HCT116 (cell line): Measurements from ENCODE around the gene RNF34.

Experiments
- CTCF ChIP-seq, 3 experiments: fragments of 200-600 bp in 1 of 3; sonication (generic) in 1 of 3; IDR thresholded peaks in 2 of 3; conservative IDR thresholded peaks in 1 of 3; 2 replicates each; pipeline ENCODE4 v1.5.1; 2012 to 2017; ENCODE audit warnings: low read depth in 2 of 3, low read length in 2 of 3, antibody characterized with exemption in 1 of 3, borderline replicate concordance in 1 of 3, control low read depth in 1 of 3, mild to moderate bottlenecking in 1 of 3, mixed read lengths in 1 of 3, mixed run types in 1 of 3, moderate library complexity in 1 of 3; ENCODE audit not compliant: insufficient read depth in 1 of 3
- ELF1 ChIP-seq: IDR thresholded peaks from 2 replicates; pipeline ENCODE4 v1.6.1; 2012; ENCODE audit warnings: low read depth, borderline replicate concordance
- EZH2 ChIP-seq: fragments of 200-600 bp; sonication (generic); IDR thresholded peaks from 2 replicates; pipeline ENCODE4 v1.6.1; 2017; ENCODE audit warnings: antibody characterized with exemption, mixed run types
- EZH2phosphoT487 ChIP-seq: fragments of 200-600 bp; IDR thresholded peaks from 2 replicates; pipeline ENCODE4 v1.6.1; 2018; ENCODE audit warnings: antibody characterized with exemption, borderline replicate concordance
- MAX ChIP-seq: IDR thresholded peaks from 2 replicates; pipeline ENCODE4 v1.6.1; 2012
- POLR2A ChIP-seq: IDR thresholded peaks from 2 replicates; pipeline ENCODE4 v1.7.0; 2011; ENCODE audit warnings: borderline replicate concordance; ENCODE audit not compliant: insufficient read depth, insufficient read length; ENCODE audit errors: extremely low read depth
- POLR2AphosphoS5 ChIP-seq: IDR thresholded peaks from 2 replicates; pipeline ENCODE4 v1.6.1; 2011; ENCODE audit warnings: mild to moderate bottlenecking, low read depth, low read length, moderate library complexity
- ZNF274 ChIP-seq: fragments of 200-500 bp; sonication (Bioruptor generic); IDR thresholded peaks from 2 replicates; pipeline ENCODE4 v1.6.1; 2014; ENCODE audit warnings: mild to moderate bottlenecking, low read depth, low read length, inconsistent platforms
- TF ChIP-seq, protein P1 (sequence below): IDR thresholded peaks from 2 replicates; pipeline ENCODE4 v1.6.1; 2011; ENCODE audit warnings: mild to moderate bottlenecking, low read length, moderate library complexity; ENCODE audit not compliant: insufficient replicate concordance; ENCODE audit errors: extremely low read depth

GRCh38 chr12:121390856-121391255, 9.1 kb upstream of the RNF34 start:
- no peak for TF ChIP-seq ZNF274
- no peak for TF ChIP-seq CTCF (IDR thresholded peaks at IDR 0.05 in 2 of 3, conservative IDR thresholded peaks at IDR 0.05 in 1 of 3; ENCODE audit: borderline replicate concordance in 1 of 3, insufficient read depth in 1 of 3, low read depth in 2 of 3, low read length in 2 of 3)
- no peak for TF ChIP-seq EZH2
- TF ChIP-seq POLR2A: no peak
- TF ChIP-seq, protein P1, sequence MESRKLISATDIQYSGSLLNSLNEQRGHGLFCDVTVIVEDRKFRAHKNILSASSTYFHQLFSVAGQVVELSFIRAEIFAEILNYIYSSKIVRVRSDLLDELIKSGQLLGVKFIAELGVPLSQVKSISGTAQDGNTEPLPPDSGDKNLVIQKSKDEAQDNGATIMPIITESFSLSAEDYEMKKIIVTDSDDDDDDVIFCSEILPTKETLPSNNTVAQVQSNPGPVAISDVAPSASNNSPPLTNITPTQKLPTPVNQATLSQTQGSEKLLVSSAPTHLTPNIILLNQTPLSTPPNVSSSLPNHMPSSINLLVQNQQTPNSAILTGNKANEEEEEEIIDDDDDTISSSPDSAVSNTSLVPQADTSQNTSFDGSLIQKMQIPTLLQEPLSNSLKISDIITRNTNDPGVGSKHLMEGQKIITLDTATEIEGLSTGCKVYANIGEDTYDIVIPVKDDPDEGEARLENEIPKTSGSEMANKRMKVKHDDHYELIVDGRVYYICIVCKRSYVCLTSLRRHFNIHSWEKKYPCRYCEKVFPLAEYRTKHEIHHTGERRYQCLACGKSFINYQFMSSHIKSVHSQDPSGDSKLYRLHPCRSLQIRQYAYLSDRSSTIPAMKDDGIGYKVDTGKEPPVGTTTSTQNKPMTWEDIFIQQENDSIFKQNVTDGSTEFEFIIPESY: no peak
- no peak for TF ChIP-seq EZH2phosphoT487
- TF ChIP-seq MAX: no peak
- TF ChIP-seq ELF1: no peak
- no peak for TF ChIP-seq POLR2AphosphoS5
